H1 (cell line): ENCODE data around the gene C19orf73. TPM values are rescaled to one million over a fixed set of nuclear protein-coding genes. Genes with fewer than 3 reads are reported as not detected.

Experiments
- CTCF ChIA-PET: fragments of 300-600 bp; sonication (Branson Sonifier 250); formaldehyde crosslinking; loops from one replicate; lab custom pipeline; 2021; ENCODE audit not compliant: partially characterized antibody; lab: Charles Lee
- POLR2A ChIA-PET: fragments of 300-600 bp; sonication (Branson Sonifier 250); formaldehyde crosslinking; loops from one replicate; lab custom pipeline; 2021; ENCODE audit warnings: inconsistent platforms; ENCODE audit not compliant: partially characterized antibody; lab: Charles Lee
- DNase-seq, 2 experiments: peaks; one replicate each; pipeline versions ENCODE4 v3.0.0 to v3.0.0-alpha.2; 2010 to 2022; ENCODE audit warnings: low spot score in 2 of 2, low read depth in 1 of 2, mixed read lengths in 1 of 2
- FAIRE-seq: peaks from 2 replicates; lab custom pipeline; 2011; peaks lifted over from hg19 to GRCh38; lab: Jason Lieb, UNC
- H2AFZ ChIP-seq: 2 replicates; pipeline ENCODE4 v1.8.1; 2012; ENCODE audit warnings: low read length, inconsistent platforms
- H2AK5ac ChIP-seq: 2 replicates; pipeline ENCODE4 v1.6.1; 2013; ENCODE audit warnings: low read depth, low read length
- H2BK120ac ChIP-seq: replicated peaks from 2 replicates; pipeline ENCODE3; 2013; ENCODE audit warnings: low read depth, low read length, inconsistent platforms
- H2BK12ac ChIP-seq: 2 replicates; pipeline ENCODE4 v1.6.1; 2013; ENCODE audit warnings: low read depth, low read length
- H2BK15ac ChIP-seq: 2 replicates; pipeline ENCODE4 v1.6.1; 2013; ENCODE audit warnings: low read length
- H2BK20ac ChIP-seq: 2 replicates; pipeline ENCODE4 v1.6.1; 2013; ENCODE audit warnings: low read length
- H2BK5ac ChIP-seq: 2 replicates; pipeline ENCODE4 v1.6.1; 2013; ENCODE audit warnings: low read depth, low read length
- H3K14ac ChIP-seq: 2 replicates; pipeline ENCODE4 v1.6.1; 2013; ENCODE audit warnings: inconsistent platforms; ENCODE audit not compliant: insufficient read length
- H3K18ac ChIP-seq: 2 replicates; pipeline ENCODE4 v1.6.1; 2013; ENCODE audit warnings: low read length; ENCODE audit errors: extremely low read depth
- H3K23ac ChIP-seq: 2 replicates; pipeline ENCODE4 v1.6.1; 2013; ENCODE audit warnings: inconsistent platforms; ENCODE audit not compliant: insufficient read length
- H3K23me2 ChIP-seq: 2 replicates; pipeline ENCODE4 v1.6.1; 2013; ENCODE audit warnings: low read depth, low read length
- H3K27ac ChIP-seq: 2 replicates; pipeline ENCODE4 v1.6.1; 2011; ENCODE audit warnings: low read depth, low read length, inconsistent platforms
- H3K27me3 ChIP-seq, 4 experiments: replicated peaks in 1 of 4; 1 replicate in 1 of 4; 2 replicates in 3 of 4; pipeline versions ENCODE4 v1.6.1 to v1.8.1; 2011 to 2013; ENCODE audit warnings: low read length in 3 of 4, mild to moderate bottlenecking in 3 of 4, inconsistent platforms in 2 of 4, mixed read lengths in 2 of 4, moderate library complexity in 1 of 4; ENCODE audit not compliant: control insufficient read depth in 3 of 4, insufficient read depth in 3 of 4; ENCODE audit errors: extremely low read depth in 1 of 4
- H3K36me3 ChIP-seq, 4 experiments: 2 replicates each; pipeline versions ENCODE4 v1.6.1 to v1.8.1; 2011 to 2013; ENCODE audit warnings: mild to moderate bottlenecking in 4 of 4, low read length in 3 of 4, moderate library complexity in 2 of 4, control low read depth in 1 of 4, inconsistent platforms in 1 of 4; ENCODE audit not compliant: insufficient read depth in 4 of 4, control insufficient read depth in 2 of 4
- H3K4ac ChIP-seq: replicated peaks from 2 replicates; pipeline ENCODE3; 2013; ENCODE audit warnings: low read length, low read depth, mixed read lengths, inconsistent platforms; ENCODE audit not compliant: insufficient read length
- H3K4me1 ChIP-seq, 4 experiments: replicated peaks in 1 of 4; 1 replicate in 1 of 4; 2 replicates in 3 of 4; pipeline versions ENCODE4 v1.6.1 to v1.8.1; 2011 to 2013; ENCODE audit warnings: low read length in 3 of 4, inconsistent platforms in 2 of 4, mixed read lengths in 1 of 4; ENCODE audit not compliant: insufficient read depth in 4 of 4, control insufficient read depth in 3 of 4
- H3K4me2 ChIP-seq, 2 experiments: 2 replicates each; pipeline versions ENCODE4 v1.6.1 to v1.8.1; 2011 to 2013; ENCODE audit warnings: low read depth in 2 of 2, low read length in 2 of 2, control low read depth in 1 of 2, inconsistent platforms in 1 of 2, mild to moderate bottlenecking in 1 of 2; ENCODE audit not compliant: insufficient read depth in 1 of 2
- H3K4me3 ChIP-seq, 4 experiments: fragments of 200-600, 300-600 bp in 1 of 4; sonication (generic), shearing (Covaris generic), sonication (Bioruptor Twin) in 1 of 4; 2 replicates each; pipeline versions ENCODE4 v1.5.1 to v1.8.1; 2011 to 2016; ENCODE audit warnings: low read length in 4 of 4, low read depth in 3 of 4, control low read depth in 2 of 4, inconsistent platforms in 2 of 4, mild to moderate bottlenecking in 2 of 4, mixed read lengths in 1 of 4, moderate library complexity in 1 of 4; ENCODE audit not compliant: insufficient read depth in 2 of 4; ENCODE audit errors: extremely low read depth in 1 of 4
- H3K56ac ChIP-seq: replicated peaks from 2 replicates; pipeline ENCODE3; 2013; ENCODE audit warnings: low read depth, mild to moderate bottlenecking, mixed read lengths, low read length, inconsistent platforms; ENCODE audit not compliant: insufficient read length
- H3K79me1 ChIP-seq: 2 replicates; pipeline ENCODE4 v1.6.1; 2013; ENCODE audit warnings: low read depth, low read length, control low read depth
- H3K79me2 ChIP-seq, 2 experiments: 2 replicates each; pipeline versions ENCODE4 v1.6.1 to v1.8.1; 2012 to 2013; ENCODE audit warnings: low read length in 2 of 2, mild to moderate bottlenecking in 2 of 2, inconsistent platforms in 1 of 2; ENCODE audit not compliant: insufficient read depth in 2 of 2, control insufficient read depth in 1 of 2
- H3K9ac ChIP-seq, 4 experiments: replicated peaks in 1 of 4; 1 replicate in 1 of 4; 2 replicates in 3 of 4; pipeline versions ENCODE4 v1.6.1 to v1.8.1; 2011 to 2013; ENCODE audit warnings: low read depth in 3 of 4, low read length in 3 of 4, control low read depth in 2 of 4, mild to moderate bottlenecking in 2 of 4, moderate library complexity in 2 of 4, inconsistent platforms in 1 of 4; ENCODE audit errors: extremely low read depth in 1 of 4
- H3K9me3 ChIP-seq, 2 experiments: 2 replicates each; pipeline versions ENCODE4 v1.6.1 to v1.8.1; 2012 to 2013; ENCODE audit warnings: mild to moderate bottlenecking in 2 of 2, moderate library complexity in 2 of 2, control low read depth in 1 of 2, inconsistent platforms in 1 of 2, low read depth in 1 of 2, low read length in 1 of 2, mixed read lengths in 1 of 2; ENCODE audit not compliant: insufficient read depth in 2 of 2
- H4K20me1 ChIP-seq, 2 experiments: replicated peaks in 1 of 2; 2 replicates each; pipeline versions ENCODE3 to v1.8.1; 2011 to 2013; ENCODE audit warnings: inconsistent platforms in 2 of 2, low read length in 2 of 2, mild to moderate bottlenecking in 1 of 2; ENCODE audit not compliant: insufficient read depth in 2 of 2, control insufficient read depth in 1 of 2
- H4K5ac ChIP-seq: 2 replicates; pipeline ENCODE4 v1.6.1; 2013; ENCODE audit warnings: low read length, low read depth, mixed read lengths, inconsistent platforms; ENCODE audit not compliant: insufficient read length
- H4K8ac ChIP-seq: 2 replicates; pipeline ENCODE4 v1.8.0; 2013; ENCODE audit warnings: mild to moderate bottlenecking, moderate library complexity, low read length, inconsistent platforms; ENCODE audit not compliant: insufficient read depth; ENCODE audit errors: extremely low read depth
- H4K91ac ChIP-seq: replicated peaks from 2 replicates; pipeline ENCODE3; 2013; ENCODE audit warnings: low read length, mixed read lengths, inconsistent platforms; ENCODE audit not compliant: insufficient read length
- EZH2 ChIP-seq: fragments of 200-600 bp; sonication (generic); IDR thresholded peaks from 2 replicates; pipeline ENCODE4 v1.7.1; 2012; ENCODE audit warnings: low read depth, mild to moderate bottlenecking, moderate library complexity, low read length, inconsistent platforms; ENCODE audit not compliant: severe bottlenecking
- KDM1A ChIP-seq: fragments of 200-600, 300-600 bp; sonication (generic); IDR thresholded peaks from 2 replicates; pipeline ENCODE4 v1.7.1; 2016; ENCODE audit warnings: mild to moderate bottlenecking, low read length, borderline replicate concordance
- KDM4A ChIP-seq: IDR thresholded peaks from one replicate; pipeline ENCODE4 v1.7.1; 2012; ENCODE audit warnings: low read depth, mild to moderate bottlenecking, moderate library complexity, low read length, inconsistent platforms; ENCODE audit not compliant: severe bottlenecking
- PHF8 ChIP-seq: fragments of 200-600 bp; sonication (generic); conservative IDR thresholded peaks from 2 replicates; pipeline ENCODE4 v1.7.1; 2012; ENCODE audit warnings: low read depth, mild to moderate bottlenecking, inconsistent platforms, low read length, moderate library complexity
- RAD21 ChIP-seq, 2 experiments: IDR thresholded peaks in 1 of 2; conservative IDR thresholded peaks in 1 of 2; 2 replicates each; pipeline ENCODE4 v1.6.1; 2011; ENCODE audit warnings: low read depth in 2 of 2, low read length in 2 of 2, improper control_type of control experiment in 1 of 2, inconsistent platforms in 1 of 2, mild to moderate bottlenecking in 1 of 2, moderate library complexity in 1 of 2
- RBBP5 ChIP-seq: IDR thresholded peaks from 2 replicates; pipeline ENCODE4 v1.7.1; 2012; ENCODE audit warnings: low read depth, mild to moderate bottlenecking, inconsistent platforms, low read length, moderate library complexity, borderline replicate concordance
- SAP30 ChIP-seq: fragments of 300-600 bp; sonication (generic); IDR thresholded peaks from 2 replicates; pipeline ENCODE4 v1.7.1; 2012; ENCODE audit warnings: low read length, moderate library complexity, mild to moderate bottlenecking, inconsistent platforms; ENCODE audit not compliant: insufficient read depth, insufficient replicate concordance
- TAF1 ChIP-seq: IDR thresholded peaks from 2 replicates; pipeline ENCODE4 v1.6.1; 2011; ENCODE audit warnings: mild to moderate bottlenecking, low read depth, low read length
- TAF7 ChIP-seq: optimal IDR thresholded peaks from 2 replicates; pipeline ENCODE3; 2011; ENCODE audit warnings: low read depth, mild to moderate bottlenecking, inconsistent platforms, low read length, moderate library complexity, borderline replicate concordance
- WGBS, 2 experiments: shearing (Covaris generic) in 1 of 2; methylation state at CpG; one replicate each; pipeline versions ENCODE4 v1.1.6 to v1.1.7; 2013 to 2015; ENCODE audit warnings: low lambda C conversion rate in 2 of 2, mixed read lengths in 2 of 2, inconsistent platforms in 1 of 2, low coverage in 1 of 2, missing lambda C conversion rate in 1 of 2; ENCODE audit not compliant: insufficient replicate concordance in 2 of 2, insufficient coverage in 1 of 2, insufficient read length in 1 of 2; ENCODE audit errors: extremely low coverage in 1 of 2, missing lambda C conversion rate in 1 of 2; 5-methylcytosine and 5-hydroxymethylcytosine counted together
- polyA plus RNA-seq, 7 experiments: library from polyadenylated mRNA; depleted of rRNA in 3 of 7; stranded (reverse) in 5 of 7; unstranded in 2 of 7; fragments of >200 nt in 5 of 7; fragments of 200-250 nt in 2 of 7; gene quantifications; 1 replicate in 5 of 7; 2 replicates in 1 of 7; 4 replicates in 1 of 7; pipeline versions ENCODE4 v1.2.1 to v1.2.3, GENCODE V29; 2011 to 2013; ENCODE audit warnings: missing spikeins in 2 of 7, mixed read lengths in 2 of 7
- total RNA-seq: library from RNA; stranded (reverse); fragmentation: NEBNext Ultra II Directional; extraction: Animal tissue kit (Norgen Biotek cat#: 25700); gene quantifications from 2 replicates; pipeline ENCODE4 v1.2.1, GENCODE V29; 2021

The C19orf73 gene
- total and polyA plus RNA-seq, 2 of the 8 experiments (the other 6 are each of a cell fraction or from before 2014, with no cell fraction given), result 2.5 to 4.6 TPM

DNA sequence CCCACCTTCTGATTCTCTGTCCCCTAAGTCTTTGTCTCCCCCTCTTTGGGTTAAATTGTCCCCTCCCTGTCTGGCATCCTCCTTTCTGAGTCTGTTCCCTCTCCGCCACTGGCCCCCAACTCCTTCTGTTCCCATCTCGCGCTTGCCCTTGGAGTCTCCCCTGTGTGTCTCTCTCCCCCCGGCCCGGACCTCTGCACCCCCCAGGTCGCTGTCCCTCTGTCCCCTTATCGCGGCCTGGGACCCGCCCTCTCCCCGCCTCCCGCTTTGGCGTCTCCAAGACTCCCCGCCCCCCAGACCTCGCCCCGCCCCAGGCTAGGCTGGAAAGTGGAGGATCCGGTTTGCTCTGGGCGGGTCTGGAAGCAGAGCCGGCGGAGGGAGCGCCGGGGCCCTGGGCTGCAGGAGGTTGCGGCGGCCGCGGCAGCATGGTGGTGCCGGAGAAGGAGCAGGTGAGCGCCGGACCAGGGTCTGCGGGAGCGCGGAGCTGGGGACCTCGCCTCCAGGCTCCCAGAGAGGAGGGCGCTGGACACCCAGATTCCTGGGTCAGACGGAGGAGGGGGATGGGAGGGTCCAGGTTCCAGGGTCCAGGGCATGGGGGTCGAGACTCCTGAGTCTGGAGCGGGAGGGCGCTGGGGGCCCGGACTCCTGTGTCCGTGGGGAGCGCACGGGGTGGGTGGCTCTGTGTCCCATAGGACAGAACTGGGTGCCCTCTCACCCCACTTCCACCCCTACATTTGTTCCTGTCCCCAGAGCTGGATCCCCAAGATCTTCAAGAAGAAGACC is 38.7 kb upstream of the C19orf73 start, which contains the start of gene TRPM4:
TSS of gene TRPM4 (plus strand) at position 348 of the 780 bp plus-strand sequence. CDS start at position 423, 75 bp downstream.
- Histone ChIP-seq H2BK15ac (0 out of 2 replicates have a peak within 1 kb of the TSS, but pooled peaks have one; percentile 8), H3K23ac (no peak within 1 kb of the TSS), H3K4ac (no peak within 1 kb of the TSS), H2BK12ac (peak within 1 kb of the TSS; percentile 90; the same call in 1 of the 2 replicates), H2AFZ (peak within 1 kb of the TSS; percentile 58; the same call in 1 of the 2 replicates), H3K79me2 (no peaks in the 10 kb centered on the region), H3K27ac (no peak within 1 kb of the TSS; the same call in 1 of the 2 replicates), H4K8ac (peak within 1 kb of the TSS; percentile 93), H3K36me3 (no peaks in the 10 kb centered on the region), H2BK5ac (peak within 1 kb of the TSS; percentile 71; the same call in 1 of the 2 replicates), H2BK20ac (0 out of 2 replicates have a peak within 1 kb of the TSS, but pooled peaks have one; percentile 18), H4K91ac (no peak within 1 kb of the TSS), H3K9me3 (no peaks in the 10 kb centered on the region), H3K4me2 (peak within 1 kb of the TSS; percentile 83 to 92), H4K5ac (peak within 1 kb of the TSS; percentile 90), H2AK5ac (no peak within 1 kb of the TSS), H3K9ac (peak within 1 kb of the TSS; percentile 66 to 89 (median 74)), H3K56ac (peak within 1 kb of the TSS; percentile 61), H3K4me1 (peaks cover 0 to 14% (median 12%) of the 10 kb centered on the region in 4 experiments; a peak in 6 of 7 replicates), H3K79me1 (no peaks in the 10 kb centered on the region), H2BK120ac (no peak within 1 kb of the TSS), H3K14ac (no peak within 1 kb of the TSS), H4K20me1 (no peaks in the 10 kb centered on the region), H3K27me3 (peaks cover 0 to 14% (median 9%) of the 10 kb centered on the region in 4 experiments; a peak in 4 of 7 replicates), H3K18ac (peak within 1 kb of the TSS; percentile 87), H3K23me2 (peaks cover 11% of the 10 kb centered on the region; the same call in 1 of the 2 replicates), H3K4me3 (peak within 1 kb of the TSS; percentile 59 to 75 (median 70))
- FAIRE-seq (no peak), DNase-seq (peak; percentile 54 to 95)
- WGBS, 2 experiments, result 5% methylated on average over 9 of the region's 41 CpGs; no CpG with 5 or more reads in 1 of the 2 experiments
- ChIA-PET POLR2A (interaction anchor here (0.5 to 3.9 kb wide), 2 partner anchors 9 to 46 kb away, joined by 3 to 30 read pairs; no protein-coding TSS in a partner anchor), CTCF (interaction anchor here (1.2 to 2.0 kb wide), 3 partner anchors 12 to 53 kb away, joined by 3 to 8 read pairs (median 4); no protein-coding TSS in a partner anchor)
- peak; percentile 85 for TF ChIP-seq TAF1
- TF ChIP-seq RAD21 (IDR thresholded peaks at IDR 0.05 in 1 of 2, conservative IDR thresholded peaks at IDR 0.05 in 1 of 2; ENCODE audit: low read depth in 2 of 2, low read length in 2 of 2), result peak in 1 of 2 experiments; percentile 2; a peak in 1 of 4 replicates
- peak; percentile 56; the same call in 1 of the 2 replicates for TF ChIP-seq PHF8
- no peak for TF ChIP-seq KDM1A
- peak; percentile 42; the same call in 1 of the 2 replicates for TF ChIP-seq RBBP5
- no peak for TF ChIP-seq SAP30
- TF ChIP-seq TAF7, result peak; percentile 70
- TF ChIP-seq KDM4A, result peak; percentile 87
- TF ChIP-seq EZH2, result no peak
